NCI-H460 (cell line): ENCODE results near the gene C2orf42. TPM values are rescaled to one million over a fixed set of nuclear protein-coding genes. Genes with fewer than 3 reads are reported as not detected.
"Not testable (repeated sequence)": the region's sequence is repeated elsewhere in the genome, so short reads cannot be mapped to it uniquely, and the experiment has no call there.

Source experiments
- DNase-seq: peaks from one replicate; pipeline ENCODE4 v3.0.0-alpha.2; 2016; ENCODE audit warnings: low read depth; ENCODE audit errors: extremely low read depth
- total RNA-seq: library from RNA; depleted of rRNA; stranded (reverse); fragments of >200 nt; shearing (Covaris generic); gene quantifications from 2 replicates; pipeline ENCODE4 v1.2.3, GENCODE V29; 2014; rRNA removed

C2orf42 gene
- total RNA-seq, 1 experiment from 2014 or later: 15.6 TPM

DNA sequence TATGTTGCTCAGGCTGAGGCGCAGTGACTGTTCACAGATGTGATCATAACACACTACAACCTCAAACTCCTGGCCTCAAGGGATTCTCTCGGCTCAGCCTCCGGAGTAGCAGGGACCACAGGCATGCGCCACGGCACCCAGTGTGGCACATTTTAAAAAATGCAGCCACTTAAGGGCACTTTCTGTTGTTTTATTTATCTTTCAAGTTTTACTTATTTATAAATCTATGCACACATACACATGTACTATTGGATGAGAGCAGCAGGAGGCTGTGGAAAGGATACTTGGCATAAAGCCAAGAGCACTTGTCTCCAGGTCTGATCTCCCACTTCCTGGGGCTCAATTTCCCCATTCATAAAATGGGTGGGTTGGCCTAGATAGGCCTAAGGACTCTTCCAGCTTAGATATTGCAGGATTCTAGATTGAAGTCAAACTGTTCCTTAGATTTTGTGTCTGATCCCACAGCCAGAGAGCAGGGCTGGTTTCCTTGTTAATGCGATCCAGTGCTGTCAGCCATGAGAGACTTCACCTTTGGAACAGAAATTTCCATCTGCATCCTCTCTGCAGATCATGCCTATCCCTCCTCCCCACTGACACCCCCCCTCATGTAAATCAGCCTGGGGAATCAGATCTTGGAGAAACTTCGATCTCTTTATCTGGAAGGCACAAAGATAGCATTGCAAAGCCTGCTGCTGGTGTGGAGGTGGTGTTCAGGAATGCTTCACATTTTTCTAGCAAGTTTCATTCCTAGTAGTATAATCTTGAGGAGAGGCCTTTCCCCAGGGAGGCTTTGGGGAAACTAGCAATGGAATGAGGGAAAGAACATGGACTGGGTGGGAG lies 78.8 kb downstream of the C2orf42 start:
- DNase-seq: no peak

DNA sequence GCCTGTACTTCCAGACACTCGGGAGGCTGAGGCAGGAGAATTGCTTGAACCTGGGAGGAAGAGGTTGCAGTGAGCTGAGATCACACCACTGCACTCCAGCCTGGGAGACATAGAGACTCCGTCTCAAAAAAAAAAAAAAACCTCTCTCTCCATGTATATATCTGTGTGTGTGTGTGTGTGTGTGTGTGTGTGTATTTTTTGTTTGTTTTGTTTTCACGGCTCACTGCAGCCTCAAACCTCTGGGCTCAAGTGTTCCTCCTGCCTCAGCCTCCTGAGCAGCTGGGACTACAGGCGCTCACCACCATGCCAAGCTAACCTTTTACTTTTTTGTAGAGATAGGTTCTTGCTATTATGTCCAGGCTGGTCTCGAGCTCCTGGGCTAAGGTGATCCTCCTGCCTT lies 80.4 kb downstream of the C2orf42 start:
- DNase-seq: not testable (repeated sequence)

DNA sequence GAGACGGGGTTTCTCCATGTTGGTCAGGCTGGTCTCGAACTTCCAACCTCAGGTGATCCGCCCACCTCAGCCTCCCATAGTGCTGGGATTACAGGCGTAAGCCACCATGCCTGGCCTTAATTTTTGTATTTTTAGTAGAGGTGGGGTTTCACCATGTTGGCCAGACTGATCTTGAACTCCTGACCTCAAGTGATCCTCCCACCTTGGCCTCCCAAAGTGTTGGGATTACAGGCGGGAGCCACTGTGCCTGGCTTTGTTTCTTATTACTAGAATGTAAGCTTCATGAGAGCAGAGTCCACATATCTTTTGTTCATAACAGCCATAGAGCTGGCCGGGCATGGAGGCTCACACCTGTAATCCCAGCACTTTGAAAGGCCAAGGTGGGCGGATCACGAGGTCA lies 84.7 kb downstream of the C2orf42 start:
- not testable (repeated sequence) for DNase-seq

DNA sequence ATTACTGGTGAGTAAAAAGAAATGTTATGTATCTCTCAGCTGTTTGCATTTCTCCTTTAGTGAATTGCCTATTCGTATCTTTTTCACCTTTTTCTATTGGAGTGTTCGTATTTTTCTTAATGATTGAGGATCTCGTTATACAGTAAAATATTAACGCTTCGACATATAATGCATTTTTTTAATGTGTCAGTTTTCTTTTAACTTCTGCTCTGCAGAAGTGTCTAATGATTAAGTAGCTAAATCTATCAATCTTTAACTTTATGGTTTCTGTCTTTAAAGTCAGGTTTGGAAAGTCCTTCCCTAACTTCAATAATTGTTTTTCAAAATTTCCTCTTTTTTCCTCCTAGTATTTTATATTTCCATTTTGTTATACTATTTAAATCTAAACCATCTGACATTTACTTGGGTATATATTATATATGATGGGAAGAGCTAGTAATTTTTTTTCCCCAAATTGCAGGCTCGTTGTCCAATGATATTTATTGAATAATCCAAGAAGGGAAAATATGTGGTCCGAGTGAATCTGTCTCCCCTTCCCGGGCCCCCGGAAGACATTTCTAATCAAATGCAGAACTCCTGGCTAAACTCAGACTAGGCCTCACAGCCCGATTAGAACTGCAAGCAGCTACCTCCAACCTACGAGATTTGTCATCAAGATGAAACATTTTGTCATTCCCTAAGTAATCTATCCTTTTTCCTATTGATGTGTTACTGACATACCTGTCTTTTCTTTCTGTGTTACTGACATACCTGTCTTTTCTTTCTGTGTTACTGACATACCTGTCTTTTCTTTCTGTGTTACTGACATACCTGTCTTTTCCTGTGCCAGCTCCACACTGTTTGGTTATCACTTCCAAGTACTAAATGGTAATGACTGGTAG lies 86.3 kb downstream of the C2orf42 start:
- no peak for DNase-seq

DNA sequence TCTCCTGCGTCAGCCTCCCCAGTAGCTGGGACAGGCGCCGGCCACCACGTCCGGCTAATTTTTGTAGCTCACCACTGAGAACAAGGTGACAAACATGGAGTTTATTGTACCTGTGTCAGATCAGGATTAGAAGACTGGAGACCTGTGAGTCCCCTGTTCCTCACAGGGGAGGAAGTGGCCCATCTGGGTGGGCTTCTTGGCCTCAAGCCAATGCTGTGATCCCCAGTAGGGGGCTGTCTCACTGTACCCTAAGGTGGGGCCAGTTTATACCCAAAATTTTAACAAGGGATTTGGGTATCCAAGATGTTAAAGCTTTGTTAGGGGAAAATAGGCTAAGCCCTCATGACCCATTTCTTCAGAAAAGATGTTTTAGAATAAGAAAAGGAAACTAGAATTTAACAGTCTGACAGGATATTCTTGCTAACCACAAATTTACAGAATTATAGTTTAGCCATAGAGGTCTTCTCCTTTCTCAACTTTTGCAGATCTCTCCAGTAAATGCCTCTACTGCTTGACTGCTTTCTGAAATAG lies 87.2 kb downstream of the C2orf42 start:
- DNase-seq: no peak

DNA sequence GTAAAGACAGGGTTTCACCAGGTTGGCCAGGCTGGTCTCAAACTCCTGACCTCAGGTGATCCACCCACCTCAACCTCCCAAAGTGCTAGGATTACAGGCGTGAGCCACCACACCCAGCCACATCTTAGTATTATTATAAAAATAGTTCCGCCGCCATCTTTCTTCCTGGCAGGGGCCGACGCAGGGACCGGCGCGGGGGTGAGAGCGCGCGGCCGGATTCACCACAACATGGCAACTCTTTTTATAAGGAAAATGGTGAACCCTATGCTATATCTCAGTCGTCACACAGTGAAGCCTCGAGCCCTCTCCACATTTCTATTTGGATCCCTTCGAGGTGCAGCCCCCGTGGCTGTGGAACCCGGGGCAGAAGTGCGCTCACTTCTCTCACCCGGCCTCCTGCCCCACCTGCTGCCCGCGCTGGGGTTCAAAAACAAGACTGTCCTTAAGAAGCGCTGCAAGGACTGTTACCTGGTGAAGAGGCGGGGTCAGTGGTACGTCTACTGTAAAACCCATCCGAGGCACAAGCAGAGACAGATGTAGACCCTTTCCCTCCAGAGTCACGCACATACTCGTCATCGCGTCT lies 88.4 kb downstream of the C2orf42 start:
- not testable (repeated sequence) for DNase-seq

DNA sequence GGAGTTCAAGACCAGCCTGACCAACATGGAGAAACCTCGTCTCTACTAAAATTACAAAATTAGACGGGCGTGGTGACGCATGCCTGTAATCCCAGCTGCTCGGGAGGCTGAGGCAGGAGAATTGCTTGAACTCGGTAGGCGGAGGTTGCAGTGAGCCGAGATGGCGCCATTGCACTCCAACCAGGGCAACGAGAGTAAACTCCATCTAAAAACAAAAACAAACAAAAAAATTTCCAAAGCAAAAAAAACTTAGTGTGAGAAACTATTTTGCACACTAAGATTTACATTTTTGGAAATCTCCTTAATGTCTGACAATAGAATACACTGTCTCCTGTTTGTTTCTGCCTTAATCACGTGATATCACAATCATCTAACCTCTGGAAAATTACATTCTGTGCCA lies 89.1 kb downstream of the C2orf42 start:
- DNase-seq: not testable (repeated sequence)

DNA sequence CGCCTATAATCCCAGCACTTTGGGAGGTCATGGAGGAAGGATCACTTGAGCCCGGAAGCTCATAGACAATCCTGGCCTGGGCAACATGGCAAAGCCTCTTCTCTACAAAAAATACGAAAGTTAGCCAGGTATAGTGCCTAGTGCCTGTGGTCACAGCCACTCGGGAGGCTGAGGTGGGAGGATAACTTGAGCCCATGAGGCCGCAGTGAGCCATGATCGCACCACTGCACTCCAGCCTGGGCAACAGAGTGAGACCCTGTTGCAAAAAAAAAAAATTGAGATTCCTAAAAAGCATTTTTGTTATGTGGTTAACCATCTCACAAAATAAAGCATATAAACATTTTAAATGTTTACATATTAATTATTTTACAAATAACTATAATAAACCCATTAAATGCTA lies 89.6 kb downstream of the C2orf42 start:
- no peak for DNase-seq

Other genes starting within 250 kb of the C2orf42 start
- gene ASPRV1, start 229.4 kb downstream of the C2orf42 start, total RNA-seq: 0.12 TPM in 1 of 2 replicates, not detected in the other
- gene PCBP1, start 103.5 kb downstream of the C2orf42 start, total RNA-seq: 26.3 and 47.8 TPM in 2 replicates
- gene TIA1, start 57.6 kb upstream of the C2orf42 start, total RNA-seq: 53.1 and 66.8 TPM in 2 replicates
- 26.0 and 32.6 TPM in 2 replicates for gene PCYOX1, start 67.1 kb upstream of the C2orf42 start, total RNA-seq
- 476 and 557 TPM in 2 replicates for gene SNRPG, start 102.7 kb upstream of the C2orf42 start, total RNA-seq
- 55.9 and 65.5 TPM in 2 replicates for gene FAM136A, start 111.0 kb upstream of the C2orf42 start, total RNA-seq